ENCODE measurements around the gene PPP6R3. TPM values are rescaled to one million over a fixed set of nuclear protein-coding genes. Genes with fewer than 3 reads are reported as not detected.

PPP6R3 gene
- total and polyA plus RNA-seq, 10 of the 15 experiments (the other 5 are each of a cell fraction or from before 2014, with no cell fraction given) = 12.4 to 123 (median 74.1) TPM

DNA sequence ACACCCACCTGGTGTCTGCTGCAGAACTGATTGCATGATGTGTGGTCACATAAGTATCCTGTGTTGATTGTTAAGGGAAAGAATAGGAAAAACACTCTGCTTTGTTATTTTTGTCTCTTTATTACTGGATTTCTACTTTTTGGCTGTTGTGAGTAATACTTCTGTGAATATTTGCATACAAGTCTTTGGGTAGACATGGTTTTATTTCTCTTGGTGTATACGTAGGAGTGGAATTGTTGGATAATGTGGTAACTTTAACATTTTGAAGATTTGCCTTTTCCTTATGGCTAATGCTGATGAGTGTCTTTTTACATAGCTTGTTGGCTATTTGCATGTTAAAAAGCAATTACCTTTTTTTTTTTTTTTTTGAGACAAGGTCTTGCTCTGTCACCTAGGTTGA, 13.1 kb downstream of the PPP6R3 start (continued):
- no peak for TF ChIP-seq REST (IDR thresholded peaks at IDR 0.05; ENCODE audit: low read depth, low read length)
- TF ChIP-seq HDAC2 (IDR thresholded peaks at IDR 0.05) = no peak
- no peak for TF ChIP-seq ZNF592 (IDR thresholded peaks at IDR 0.05)
- no peak for TF ChIP-seq EP300 (IDR thresholded peaks at IDR 0.05; ENCODE audit: borderline replicate concordance in 1 of 2, control insufficient read depth in 1 of 2, low read depth in 2 of 2, low read length in 2 of 2)
- TF ChIP-seq, protein P1, sequence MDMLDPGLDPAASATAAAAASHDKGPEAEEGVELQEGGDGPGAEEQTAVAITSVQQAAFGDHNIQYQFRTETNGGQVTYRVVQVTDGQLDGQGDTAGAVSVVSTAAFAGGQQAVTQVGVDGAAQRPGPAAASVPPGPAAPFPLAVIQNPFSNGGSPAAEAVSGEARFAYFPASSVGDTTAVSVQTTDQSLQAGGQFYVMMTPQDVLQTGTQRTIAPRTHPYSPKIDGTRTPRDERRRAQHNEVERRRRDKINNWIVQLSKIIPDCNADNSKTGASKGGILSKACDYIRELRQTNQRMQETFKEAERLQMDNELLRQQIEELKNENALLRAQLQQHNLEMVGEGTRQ (IDR thresholded peaks at IDR 0.05; ENCODE audit: borderline replicate concordance, low read depth, low read length) = no peak
- TF ChIP-seq CUX1 (IDR thresholded peaks at IDR 0.05; ENCODE audit: insufficient replicate concordance, low read depth, low read length) = no peak
- no peak for TF ChIP-seq HSF1 (IDR thresholded peaks at IDR 0.05; ENCODE audit: low read depth, low read length)
- no peak for TF ChIP-seq ZBTB11 (CRISPR knock-in tag; IDR thresholded peaks at IDR 0.05)
